Measurements from ENCODE around the gene OSTC. TPM values are rescaled to one million over a fixed set of nuclear protein-coding genes. Genes with fewer than 3 reads are reported as not detected.

Gene OSTC
- total and polyA plus RNA-seq, 9 of the 15 experiments (the other 6 are each of a cell fraction or from before 2014, with no cell fraction given), result 112 to 966 (median 235) TPM

DNA sequence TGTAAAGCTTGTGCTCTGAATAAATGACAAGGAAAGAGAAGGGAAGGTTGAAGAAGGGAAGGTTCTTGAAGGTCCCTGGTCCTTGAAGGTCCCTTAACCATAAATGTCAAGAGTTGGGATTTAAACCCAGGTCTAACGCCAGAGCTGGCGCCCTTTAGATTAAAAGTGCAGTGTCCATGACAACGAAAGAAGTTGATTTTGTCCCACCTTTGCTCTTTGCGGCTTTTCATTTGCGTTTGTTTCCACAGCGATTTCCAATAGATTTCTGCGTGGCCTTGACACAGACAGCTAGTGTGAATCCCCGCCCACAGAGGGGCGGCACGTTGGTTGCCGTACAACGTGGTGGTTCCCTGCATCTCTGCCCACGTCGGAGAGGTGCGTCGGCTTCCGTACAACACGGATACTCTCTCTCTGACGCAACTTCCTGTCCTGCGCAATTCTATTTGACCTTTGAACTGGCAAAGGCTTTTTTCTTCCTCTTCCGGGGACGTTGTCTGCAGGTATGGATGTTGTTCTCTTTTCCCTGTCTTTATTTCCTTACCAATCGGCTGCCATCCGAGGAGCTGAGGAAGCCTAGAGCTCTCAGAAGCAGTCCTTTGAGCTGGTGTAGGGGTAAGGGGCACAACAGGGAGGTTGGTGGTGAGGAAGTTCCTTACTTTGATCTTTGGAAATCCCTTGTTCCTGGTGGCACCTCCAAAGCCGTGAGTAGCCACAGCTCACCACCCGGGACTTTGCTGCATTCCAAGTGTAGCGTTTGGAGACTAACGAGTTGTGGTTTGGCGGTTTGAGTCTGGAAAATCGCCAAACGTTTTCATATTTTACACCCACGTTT is 30.1 kb upstream of the OSTC start, which contains the start of gene RPL34 (continued):
- no peak for TF ChIP-seq ARID2 (IDR thresholded peaks at IDR 0.05)
- TF ChIP-seq ILF3 (IDR thresholded peaks at IDR 0.05; ENCODE audit: borderline replicate concordance), result no peak; the same call in 1 of the 2 replicates
- no peak for TF ChIP-seq BMI1 (IDR thresholded peaks at IDR 0.05; ENCODE audit: low read length)
- no peak for TF ChIP-seq RBM22 (IDR thresholded peaks at IDR 0.05; ENCODE audit: low read depth, low read length, poor library complexity, severe bottlenecking)
- TF ChIP-seq, protein P1, sequence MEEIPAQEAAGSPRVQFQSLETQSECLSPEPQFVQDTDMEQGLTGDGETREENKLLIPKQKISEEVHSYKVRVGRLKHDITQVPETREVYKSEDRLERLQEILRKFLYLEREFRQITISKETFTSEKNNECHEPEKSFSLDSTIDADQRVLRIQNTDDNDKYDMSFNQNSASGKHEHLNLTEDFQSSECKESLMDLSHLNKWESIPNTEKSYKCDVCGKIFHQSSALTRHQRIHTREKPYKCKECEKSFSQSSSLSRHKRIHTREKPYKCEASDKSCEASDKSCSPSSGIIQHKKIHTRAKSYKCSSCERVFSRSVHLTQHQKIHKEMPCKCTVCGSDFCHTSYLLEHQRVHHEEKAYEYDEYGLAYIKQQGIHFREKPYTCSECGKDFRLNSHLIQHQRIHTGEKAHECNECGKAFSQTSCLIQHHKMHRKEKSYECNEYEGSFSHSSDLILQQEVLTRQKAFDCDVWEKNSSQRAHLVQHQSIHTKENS (CRISPR knock-in tag; IDR thresholded peaks at IDR 0.05), result no peak
- TF ChIP-seq PYGO2 (tag; IDR thresholded peaks at IDR 0.05), result no peak
- TF ChIP-seq BRD4 (IDR thresholded peaks at IDR 0.05), result peak; percentile 97; the same call in 1 of the 2 replicates
- TF ChIP-seq, protein P2, sequence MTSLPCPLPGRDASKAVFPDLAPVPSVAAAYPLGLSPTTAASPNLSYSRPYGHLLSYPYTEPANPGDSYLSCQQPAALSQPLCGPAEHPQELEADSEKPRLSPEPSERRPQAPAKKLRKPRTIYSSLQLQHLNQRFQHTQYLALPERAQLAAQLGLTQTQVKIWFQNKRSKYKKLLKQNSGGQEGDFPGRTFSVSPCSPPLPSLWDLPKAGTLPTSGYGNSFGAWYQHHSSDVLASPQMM (CRISPR knock-in tag; IDR thresholded peaks at IDR 0.05), result no peak
- no peak for TF ChIP-seq NFIX (CRISPR knock-in tag; IDR thresholded peaks at IDR 0.05; ENCODE audit: low read depth)
- no peak for TF ChIP-seq ZNF77 (CRISPR knock-in tag; IDR thresholded peaks at IDR 0.05)
- TF ChIP-seq, protein P3, sequence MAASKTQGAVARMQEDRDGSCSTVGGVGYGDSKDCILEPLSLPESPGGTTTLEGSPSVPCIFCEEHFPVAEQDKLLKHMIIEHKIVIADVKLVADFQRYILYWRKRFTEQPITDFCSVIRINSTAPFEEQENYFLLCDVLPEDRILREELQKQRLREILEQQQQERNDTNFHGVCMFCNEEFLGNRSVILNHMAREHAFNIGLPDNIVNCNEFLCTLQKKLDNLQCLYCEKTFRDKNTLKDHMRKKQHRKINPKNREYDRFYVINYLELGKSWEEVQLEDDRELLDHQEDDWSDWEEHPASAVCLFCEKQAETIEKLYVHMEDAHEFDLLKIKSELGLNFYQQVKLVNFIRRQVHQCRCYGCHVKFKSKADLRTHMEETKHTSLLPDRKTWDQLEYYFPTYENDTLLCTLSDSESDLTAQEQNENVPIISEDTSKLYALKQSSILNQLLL (CRISPR knock-in tag; IDR thresholded peaks at IDR 0.05; ENCODE audit: borderline replicate concordance), result no peak
- TF ChIP-seq ZNF551 (CRISPR knock-in tag; IDR thresholded peaks at IDR 0.05), result no peak
- TF ChIP-seq, protein P4, sequence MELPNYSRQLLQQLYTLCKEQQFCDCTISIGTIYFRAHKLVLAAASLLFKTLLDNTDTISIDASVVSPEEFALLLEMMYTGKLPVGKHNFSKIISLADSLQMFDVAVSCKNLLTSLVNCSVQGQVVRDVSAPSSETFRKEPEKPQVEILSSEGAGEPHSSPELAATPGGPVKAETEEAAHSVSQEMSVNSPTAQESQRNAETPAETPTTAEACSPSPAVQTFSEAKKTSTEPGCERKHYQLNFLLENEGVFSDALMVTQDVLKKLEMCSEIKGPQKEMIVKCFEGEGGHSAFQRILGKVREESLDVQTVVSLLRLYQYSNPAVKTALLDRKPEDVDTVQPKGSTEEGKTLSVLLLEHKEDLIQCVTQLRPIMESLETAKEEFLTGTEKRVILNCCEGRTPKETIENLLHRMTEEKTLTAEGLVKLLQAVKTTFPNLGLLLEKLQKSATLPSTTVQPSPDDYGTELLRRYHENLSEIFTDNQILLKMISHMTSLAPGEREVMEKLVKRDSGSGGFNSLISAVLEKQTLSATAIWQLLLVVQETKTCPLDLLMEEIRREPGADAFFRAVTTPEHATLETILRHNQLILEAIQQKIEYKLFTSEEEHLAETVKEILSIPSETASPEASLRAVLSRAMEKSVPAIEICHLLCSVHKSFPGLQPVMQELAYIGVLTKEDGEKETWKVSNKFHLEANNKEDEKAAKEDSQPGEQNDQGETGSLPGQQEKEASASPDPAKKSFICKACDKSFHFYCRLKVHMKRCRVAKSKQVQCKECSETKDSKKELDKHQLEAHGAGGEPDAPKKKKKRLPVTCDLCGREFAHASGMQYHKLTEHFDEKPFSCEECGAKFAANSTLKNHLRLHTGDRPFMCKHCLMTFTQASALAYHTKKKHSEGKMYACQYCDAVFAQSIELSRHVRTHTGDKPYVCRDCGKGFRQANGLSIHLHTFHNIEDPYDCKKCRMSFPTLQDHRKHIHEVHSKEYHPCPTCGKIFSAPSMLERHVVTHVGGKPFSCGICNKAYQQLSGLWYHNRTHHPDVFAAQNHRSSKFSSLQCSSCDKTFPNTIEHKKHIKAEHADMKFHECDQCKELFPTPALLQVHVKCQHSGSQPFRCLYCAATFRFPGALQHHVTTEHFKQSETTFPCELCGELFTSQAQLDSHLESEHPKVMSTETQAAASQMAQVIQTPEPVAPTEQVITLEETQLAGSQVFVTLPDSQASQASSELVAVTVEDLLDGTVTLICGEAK (IDR thresholded peaks at IDR 0.05), result peak; percentile 97
- TF ChIP-seq, protein P4 (CRISPR knock-in tag; IDR thresholded peaks at IDR 0.05), result no peak
